Frontal cortex (tissue), 4 donors: ENCODE data around the gene LARP4B. TPM values are rescaled to one million over a fixed set of nuclear protein-coding genes. Genes with fewer than 3 reads are reported as not detected.

ENCODE experiments used
- DNase-seq, 2 donors: peaks; one replicate each; pipeline ENCODE4 v3.0.0; 2012; ENCODE audit warnings: low spot score in 2 of 2
- FAIRE-seq: peaks from 2 replicates; lab custom pipeline; 2012; peaks lifted over from hg19 to GRCh38; lab: Jason Lieb, UNC
- total RNA-seq: library from RNA; depleted of rRNA; stranded (reverse); fragments of >200 nt; gene quantifications from one replicate; pipeline ENCODE4 v1.2.3, GENCODE V29; 2014
- donor health status: control.
- donor health status: control.
- donor health status: control.

LARP4B gene
- total RNA-seq, 1 donor from 2014 or later, result 29.3 TPM

- no peak for FAIRE-seq
- DNase-seq, result no peak
These were observed 135.3 kb downstream of the LARP4B start for GRCh38 chr10:796233-796632.

GRCh38 chr10:794382-794956 is 137.0 kb downstream of the LARP4B start:
- DNase-seq (no peak), FAIRE-seq (no peak)

- DNase-seq (no peak), FAIRE-seq (no peak)
These were observed 138.8 kb downstream of the LARP4B start for GRCh38 chr10:792792-793100.

GRCh38 chr10:792083-792791 is 139.3 kb downstream of the LARP4B start:
- FAIRE-seq (no peak), DNase-seq (no peak)

- FAIRE-seq (no peak), DNase-seq (no peak)
These were observed 139.9 kb downstream of the LARP4B start for GRCh38 chr10:791639-792038.

GRCh38 chr10:790821-791551 is 140.5 kb downstream of the LARP4B start:
- FAIRE-seq, result no peak
- DNase-seq, result no peak

GRCh38 chr10:789831-790701 is 141.4 kb downstream of the LARP4B start:
- no peak for FAIRE-seq
- DNase-seq, result no peak

- peak; percentile 84 to 94 for DNase-seq
- no peak for FAIRE-seq
These were observed 142.4 kb downstream of the LARP4B start for GRCh38 chr10:788796-789748.

- no peak for FAIRE-seq
- no peak for DNase-seq
These were observed 143.4 kb downstream of the LARP4B start for GRCh38 chr10:787933-788651.

- DNase-seq, result peak in 1 of 2 donors; percentile 3
- no peak for FAIRE-seq
These were observed 144.7 kb downstream of the LARP4B start for GRCh38 chr10:786633-787474.

- FAIRE-seq, result no peak
- peak in 1 of 2 donors; percentile 7 for DNase-seq
These were observed 145.7 kb downstream of the LARP4B start for GRCh38 chr10:785861-786214.

- no peak for FAIRE-seq
- DNase-seq, result peak in 1 of 2 donors; percentile 4
These were observed 146.2 kb downstream of the LARP4B start for GRCh38 chr10:785089-785860.

GRCh38 chr10:784403-785088 is 147.0 kb downstream of the LARP4B start:
- FAIRE-seq, result no peak
- DNase-seq, result peak; percentile 59 to 84

- DNase-seq, result peak; percentile 15 to 28
- FAIRE-seq, result no peak
These were observed 148.5 kb downstream of the LARP4B start for GRCh38 chr10:782751-783648.
